Measurements from ENCODE around the gene DTD2.
A peak's percentile ranks its signal among the peaks of the same experiment; 100 is the strongest.
"Not testable (repeated sequence)": the region's sequence is repeated elsewhere in the genome, so short reads cannot be mapped to it uniquely, and the experiment has no call there.

DTD2 gene

DNA sequence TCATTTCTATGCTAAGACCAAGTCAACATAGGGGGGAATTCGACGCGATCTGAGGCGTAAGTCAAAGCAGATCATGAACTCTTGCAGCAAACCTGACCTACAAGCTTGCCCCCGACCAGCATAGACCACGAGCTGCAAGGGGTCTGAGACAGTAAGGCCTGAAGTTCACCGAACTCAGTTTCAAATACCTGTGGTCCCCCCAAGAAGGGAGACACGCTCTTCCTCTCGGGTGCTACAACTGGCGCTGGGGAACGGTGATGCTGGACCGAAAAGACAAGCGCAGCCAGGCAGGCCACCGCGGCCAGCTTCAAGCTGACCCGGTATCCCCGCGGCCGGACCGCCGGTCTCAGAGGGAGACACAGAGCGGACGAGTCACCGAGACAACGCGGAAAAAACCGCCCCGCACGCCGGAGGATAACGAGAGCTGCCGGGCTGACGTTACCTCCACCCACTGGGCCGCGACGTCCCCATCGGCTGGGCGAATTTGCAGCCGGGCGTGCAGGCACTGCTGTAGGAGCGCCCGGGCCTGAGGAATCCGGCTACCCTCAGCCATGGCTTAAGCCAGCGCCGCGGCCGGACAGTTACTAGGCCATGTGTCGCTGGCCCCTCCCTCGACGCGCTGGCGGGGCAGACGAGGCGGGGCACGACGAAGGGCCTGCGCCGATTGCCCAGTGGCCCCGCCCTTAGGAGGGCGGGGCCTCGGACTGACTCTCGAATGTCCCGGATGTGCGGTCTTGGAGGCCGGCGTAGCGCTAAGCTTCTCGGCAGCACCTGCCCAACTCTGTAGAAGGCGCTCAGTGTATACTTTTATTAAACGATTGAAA, at the start of gene DTD2:
Gene DTD2 (minus strand): TSS at position 666 of the 824 bp plus-strand sequence. CDS start 113 bp downstream, at position 553.
- peak; percentile 88 to 90 for DNase-seq

DNA sequence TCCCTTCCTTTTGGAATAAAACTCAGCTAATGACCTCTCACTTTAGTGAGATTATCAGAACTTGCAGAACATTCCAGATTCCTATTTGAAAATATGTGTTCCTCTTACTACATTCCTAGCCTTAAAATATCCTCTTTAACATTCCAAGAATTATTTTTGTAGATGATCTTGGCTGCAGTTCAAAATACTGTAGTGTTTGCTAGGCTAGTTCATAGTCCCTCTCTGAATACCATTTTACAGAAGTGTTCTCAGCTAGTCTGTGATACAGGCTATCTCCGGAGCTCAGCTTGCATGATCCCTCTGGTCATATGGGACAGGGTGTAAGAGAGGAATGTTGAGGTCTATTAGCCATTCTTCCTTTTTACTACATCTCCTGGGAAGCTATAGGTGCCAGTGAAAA, 48.1 kb upstream of the DTD2 start:
- DNase-seq: no peak

DNA sequence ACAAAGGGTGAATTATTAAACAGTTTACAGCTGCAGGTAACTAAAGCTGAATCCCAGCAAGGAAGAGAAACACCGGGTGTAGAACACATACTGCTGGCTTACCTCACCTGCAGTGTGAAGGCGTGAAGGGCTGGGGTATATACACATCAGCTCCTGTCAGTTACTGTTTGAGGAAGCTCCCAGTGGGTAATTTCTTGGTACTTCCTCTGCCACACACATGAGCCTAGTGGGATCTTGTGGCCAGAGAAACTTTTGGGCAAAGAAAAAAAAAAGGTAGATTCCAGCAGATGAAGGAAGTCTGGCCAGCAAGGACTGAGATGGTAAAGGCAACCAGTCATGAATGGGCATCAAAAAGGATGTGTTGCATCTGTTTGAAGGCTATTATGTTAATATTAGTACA, 44.6 kb upstream of the DTD2 start:
- no peak for DNase-seq

DNA sequence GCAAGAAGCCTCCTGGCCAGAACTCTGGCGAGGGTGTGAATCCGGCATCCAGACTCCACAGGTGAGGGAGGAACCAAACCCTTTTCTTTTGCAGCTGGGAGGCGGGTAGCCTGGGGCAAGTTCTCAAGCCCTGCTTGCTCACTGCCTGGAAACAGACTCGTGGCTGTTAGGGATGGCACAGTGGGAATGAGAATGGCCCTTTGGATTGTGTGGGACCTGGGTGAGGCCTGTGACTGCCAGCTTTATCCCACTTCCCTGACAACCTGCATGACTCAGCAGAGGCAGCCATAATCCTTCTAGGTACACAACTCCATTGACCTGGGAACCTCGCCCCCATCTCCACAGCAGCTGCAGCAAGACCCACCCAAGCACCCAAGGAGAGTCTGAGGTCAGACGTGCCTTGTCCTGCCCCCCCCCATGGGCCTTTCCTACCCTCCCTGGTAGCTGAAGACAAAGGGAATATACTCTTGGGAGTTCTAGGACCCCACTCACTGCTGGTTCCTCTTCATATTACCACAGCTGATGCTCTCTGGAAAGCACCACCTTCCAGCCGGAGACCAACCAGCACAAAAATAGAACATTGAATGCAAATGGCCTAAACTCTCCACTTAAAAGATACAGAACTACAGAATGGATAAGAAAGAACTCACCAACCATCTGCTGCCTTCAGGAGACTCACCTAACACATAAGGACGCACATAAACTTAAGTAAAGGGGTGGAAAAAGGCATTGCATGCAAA, 35.6 kb upstream of the DTD2 start:
- DNase-seq: no peak

DNA sequence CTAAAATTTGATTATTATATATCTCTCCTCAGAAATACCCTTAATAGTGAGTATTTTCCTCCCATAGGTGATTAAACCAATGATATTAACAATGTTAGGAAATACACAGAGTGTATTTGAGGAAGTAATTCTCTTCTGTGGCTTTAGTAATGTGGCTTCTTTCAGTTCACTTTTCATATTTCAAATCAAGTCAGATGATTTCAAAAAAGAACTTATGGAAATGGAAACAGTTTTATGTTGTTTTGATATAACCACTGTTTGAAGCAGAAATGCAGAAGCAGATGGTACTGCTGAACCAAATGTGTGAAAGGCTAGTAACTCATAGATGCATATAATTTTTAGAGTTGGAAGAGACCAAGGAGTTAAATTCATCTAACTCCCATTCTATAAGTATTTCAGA, 32.4 kb upstream of the DTD2 start:
- DNase-seq: no peak

DNA sequence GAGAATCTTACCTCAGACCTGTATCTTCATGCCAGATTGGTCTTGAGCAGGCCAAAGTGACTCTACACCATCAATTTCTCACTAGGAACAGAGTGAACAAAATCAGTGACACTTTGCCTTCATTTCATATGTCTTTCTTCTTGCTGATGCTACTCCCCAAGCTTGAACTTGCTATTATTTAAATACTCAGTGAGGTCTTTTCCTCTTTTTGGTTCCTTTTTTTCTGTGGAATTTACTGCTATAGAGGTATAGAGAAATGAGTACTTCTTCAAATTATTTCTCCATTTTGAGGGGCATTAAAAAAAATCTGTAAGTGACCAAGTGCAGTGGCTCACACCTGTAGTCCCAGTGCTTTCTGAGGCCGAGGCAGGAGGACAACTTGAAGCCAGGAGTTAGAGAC, 30.6 kb upstream of the DTD2 start, which contains the start of gene GPR33:
Gene GPR33 (minus strand): TSS at position 154 of the 400 bp plus-strand sequence. CDS start 4,074 bp downstream, outside the sequence.
- no peak for DNase-seq

DNA sequence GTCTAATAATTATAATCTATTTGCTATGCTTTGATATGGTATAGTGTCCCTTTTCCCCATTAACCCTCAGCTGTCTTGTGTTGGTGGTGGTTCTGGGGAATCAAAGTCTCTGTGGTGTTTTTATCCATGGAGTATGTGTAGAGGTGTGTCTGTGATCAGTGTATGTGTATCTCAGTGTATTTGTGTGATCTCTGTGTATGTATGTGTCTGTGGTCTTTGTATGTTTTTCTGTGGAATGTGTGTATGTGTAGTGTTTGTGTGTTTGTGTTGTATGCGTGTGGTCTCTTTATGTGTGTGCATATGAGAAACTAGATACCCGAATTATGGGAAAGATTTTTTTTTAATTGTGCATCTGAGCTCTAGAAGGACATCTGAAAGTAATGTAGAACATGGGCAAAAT, 29.5 kb upstream of the DTD2 start:
- DNase-seq: no peak

DNA sequence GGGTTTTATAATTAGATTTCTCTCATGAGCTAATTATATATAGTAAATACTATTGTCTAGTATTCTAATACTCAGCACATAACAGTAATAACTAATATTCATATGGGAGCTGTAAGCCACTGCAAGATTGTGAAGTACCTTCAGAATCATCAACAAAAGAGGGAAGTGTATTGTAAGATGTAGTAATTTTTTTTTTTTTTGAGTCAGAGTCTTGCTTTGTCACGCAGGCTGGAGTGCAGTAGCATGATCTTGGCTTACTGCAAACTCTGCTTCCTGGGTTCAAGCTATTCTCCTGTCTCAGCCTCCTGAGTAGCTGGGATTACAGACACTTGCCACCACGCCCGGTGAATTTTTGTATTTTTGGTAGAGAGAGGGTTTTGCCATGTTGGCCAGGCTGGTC, 27.4 kb upstream of the DTD2 start:
- no peak for DNase-seq

DNA sequence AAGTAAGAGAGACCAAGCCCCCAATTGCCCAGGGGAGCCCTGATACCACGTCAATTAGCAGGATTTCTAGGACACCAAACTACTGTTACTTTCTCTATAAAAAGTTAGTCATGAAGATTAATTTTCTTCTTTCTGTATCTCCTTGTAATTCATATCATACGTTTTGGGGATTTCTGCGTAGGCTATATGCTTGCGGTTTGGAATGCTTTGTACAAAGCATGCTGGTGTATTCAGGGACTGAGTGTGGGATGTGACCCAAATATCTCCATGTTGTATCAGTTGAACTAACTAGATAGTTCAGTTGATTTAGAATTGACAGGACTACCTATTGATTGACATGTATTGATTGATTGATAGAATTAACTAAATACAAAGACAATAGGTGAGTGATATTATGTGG, 22.9 kb upstream of the DTD2 start:
- no peak for DNase-seq

DNA sequence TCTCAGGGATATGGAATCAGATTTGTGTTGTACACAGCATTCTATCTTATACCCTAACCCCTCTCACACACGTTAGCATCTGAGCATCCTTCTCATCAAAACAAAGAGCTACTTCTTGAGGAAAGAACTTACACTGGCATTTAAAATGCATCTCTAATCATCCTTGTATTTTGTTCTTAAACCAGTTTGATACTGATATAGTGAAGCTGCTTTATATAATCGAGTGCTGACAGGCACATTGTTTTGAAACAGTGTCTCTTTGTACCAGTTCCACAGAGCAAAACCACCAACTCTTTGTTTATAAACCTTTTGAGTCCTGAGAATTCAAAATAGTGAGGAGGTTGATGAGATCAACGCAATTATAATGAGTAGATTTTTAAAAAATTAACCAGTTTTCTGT, 21.7 kb upstream of the DTD2 start:
- DNase-seq: no peak

DNA sequence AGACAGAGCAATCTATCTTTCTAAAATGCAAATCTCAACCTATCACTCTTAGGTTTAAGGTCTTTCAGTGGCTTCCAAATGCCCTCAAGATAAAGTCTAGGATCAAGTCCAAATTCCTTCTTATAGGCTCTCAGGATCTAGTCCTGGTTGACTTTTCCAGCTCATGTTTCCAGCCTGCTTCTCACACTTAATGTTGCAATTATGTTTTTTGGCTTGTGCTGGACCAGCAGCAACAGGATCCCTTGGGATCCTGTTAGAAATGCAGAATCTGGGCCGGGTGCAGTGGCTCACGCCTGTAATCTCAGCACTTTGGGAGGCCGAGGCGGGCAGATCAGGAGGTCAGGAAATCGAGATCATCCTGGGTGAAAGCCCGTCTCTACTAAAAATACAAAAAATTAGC, 19.9 kb upstream of the DTD2 start:
- DNase-seq: no peak

DNA sequence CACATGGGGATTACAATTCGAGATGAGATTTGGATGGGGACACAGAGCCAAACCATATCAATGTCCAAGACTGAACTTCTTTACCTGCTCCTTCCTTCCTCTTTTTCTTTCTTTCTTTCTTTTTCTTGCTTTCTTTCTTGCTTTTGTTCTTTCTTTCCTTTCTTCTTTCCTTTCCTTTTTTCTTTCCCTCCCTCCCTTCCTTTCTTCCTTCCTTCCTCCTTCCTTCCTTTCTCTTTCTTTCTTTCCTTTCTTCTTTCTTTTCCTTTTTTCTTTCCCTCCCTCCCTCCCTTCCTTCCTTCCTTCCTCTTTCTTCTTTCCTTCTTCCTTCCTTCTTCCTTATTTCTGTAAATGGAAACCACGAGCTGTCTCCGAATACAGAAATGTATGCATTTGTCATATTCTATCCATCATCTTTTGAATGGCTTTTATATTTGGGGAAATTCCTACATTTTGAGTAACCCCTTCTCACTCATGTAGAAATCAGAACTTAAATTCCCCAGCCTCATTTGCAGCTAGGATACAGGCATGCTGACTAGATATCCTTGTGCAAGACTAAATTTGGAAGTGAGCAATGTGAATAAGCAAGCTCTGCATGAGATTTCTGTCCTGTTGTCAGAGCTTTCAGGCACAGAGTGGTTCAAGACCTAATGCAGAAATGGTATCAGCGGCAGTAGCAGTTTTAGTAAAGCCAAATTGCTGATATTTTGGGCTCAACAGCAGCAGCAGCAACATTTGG, 19.0 kb upstream of the DTD2 start:
- DNase-seq: no peak

DNA sequence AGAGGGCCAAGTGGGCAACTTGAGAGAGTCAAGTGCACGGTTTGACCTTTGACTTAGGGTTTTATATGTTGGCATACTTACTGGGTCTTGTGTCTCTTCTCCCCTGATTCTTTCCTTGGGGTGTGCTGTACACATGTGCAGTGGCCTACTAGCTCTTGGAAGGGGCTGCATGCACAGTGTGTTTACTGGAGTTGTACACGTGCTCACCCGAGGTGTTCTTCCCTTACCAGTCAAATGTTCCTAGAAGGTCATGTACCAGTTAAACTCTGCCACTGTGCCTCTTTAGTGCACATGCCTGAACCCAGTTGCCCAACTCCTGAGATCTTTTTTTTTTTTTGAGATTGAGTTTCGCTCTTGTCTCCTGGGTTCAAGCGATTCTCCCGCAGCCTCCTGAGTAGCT, 9.2 kb upstream of the DTD2 start:
- no peak for DNase-seq

DNA sequence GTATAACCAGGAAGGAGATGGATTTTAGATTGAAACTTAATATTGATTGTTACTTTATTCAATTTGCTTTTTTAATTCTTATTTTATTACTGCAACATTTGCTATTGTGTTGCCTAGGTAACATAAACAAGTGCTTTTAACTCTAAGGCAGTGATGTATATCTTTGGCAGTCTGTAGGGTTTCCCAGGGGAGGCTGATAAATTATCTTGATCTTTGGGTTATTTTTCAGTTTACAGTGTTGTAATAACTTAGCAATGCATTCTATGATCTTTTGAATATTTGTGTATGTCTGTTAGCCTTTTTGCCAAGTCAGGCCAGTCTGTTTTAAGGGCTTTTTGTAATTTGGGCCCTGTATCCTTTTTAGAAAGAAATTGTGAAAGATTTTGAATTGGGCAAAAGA, 7.8 kb upstream of the DTD2 start:
- no peak for DNase-seq

DNA sequence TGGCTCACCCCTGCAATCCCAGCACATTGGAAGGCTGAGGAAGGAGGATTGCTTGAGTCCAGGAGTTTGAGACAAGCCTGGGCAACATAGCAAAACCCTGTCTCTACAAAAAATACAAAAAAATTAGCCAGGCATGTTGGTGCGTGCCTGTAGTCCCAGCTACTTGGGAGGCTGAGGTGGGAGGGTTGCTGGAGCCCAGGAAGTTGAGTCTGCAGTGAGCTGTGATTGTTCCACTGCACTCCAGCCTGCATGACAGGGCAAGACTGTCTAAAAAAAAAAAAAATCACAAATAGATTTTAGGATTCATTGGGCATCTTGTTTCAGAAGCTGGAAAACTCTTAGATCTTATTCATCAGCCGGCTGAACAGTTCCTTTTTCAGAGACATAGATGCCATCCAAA, 5.1 kb upstream of the DTD2 start:
- not testable (repeated sequence) for DNase-seq

DNA sequence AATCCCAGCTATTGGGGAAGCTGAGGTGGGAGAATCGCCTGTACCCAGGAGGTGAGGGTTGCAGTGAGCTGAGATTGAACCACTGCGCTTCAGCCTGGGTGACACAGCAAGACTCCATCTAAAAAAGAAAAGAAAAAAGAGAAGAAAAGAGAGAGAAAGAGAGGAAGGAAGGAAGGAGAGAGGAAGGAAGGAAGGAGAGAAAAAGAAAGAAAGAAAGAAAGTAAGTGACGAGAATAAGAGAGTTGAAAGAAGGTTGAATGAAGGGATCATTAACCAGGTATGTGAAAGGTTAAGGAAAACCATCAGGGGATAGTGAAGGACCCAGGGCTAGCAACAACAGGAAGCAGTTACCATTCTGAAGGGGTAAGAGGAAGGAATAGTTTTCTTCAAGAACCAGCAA, 4.2 kb upstream of the DTD2 start:
- no peak for DNase-seq

DNA sequence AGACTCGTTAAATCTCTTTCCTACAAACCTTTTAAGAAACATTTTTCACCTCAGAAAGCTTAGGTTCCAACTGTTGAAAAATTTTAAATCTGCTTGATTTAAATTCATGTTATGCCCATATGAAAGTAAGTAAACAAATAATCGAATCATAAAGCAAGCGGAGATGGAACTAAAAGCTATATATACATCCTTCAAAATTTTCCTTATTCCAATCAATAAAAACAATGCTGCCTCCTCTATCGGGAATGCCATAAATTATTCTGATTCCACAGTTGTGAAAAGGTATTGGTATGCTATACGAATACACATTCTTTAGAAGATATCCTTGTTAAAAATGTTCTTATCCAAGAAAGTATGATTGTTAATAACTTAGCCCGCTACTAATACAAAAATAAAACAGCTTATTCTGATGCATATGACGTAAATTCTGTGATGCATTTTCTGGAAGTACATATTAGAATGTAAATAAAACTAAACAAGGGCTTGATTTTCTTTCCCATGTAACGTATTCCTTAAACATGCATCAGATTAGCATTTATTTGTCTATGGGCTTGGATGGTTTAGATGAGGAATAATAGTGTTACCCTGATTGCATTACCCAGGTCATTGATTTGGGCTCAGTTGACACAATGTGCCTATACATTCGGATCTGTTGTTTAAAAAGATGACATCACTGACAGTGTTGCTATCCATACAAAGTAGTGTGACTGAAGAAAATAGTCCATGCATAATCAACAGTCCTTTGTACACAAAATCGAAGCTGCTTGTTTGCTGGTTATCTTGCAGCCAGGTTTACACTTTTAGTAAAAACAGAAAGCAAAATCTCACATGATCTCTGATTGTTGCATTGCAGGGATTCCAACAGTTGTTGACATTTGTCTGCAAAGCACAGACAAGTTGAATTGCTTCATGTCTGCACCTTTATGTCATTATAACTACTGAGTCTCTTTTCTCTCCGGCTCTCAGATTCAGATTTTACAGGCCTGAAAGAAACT, 656 bp upstream of the DTD2 start:
- no peak for DNase-seq

DNA sequence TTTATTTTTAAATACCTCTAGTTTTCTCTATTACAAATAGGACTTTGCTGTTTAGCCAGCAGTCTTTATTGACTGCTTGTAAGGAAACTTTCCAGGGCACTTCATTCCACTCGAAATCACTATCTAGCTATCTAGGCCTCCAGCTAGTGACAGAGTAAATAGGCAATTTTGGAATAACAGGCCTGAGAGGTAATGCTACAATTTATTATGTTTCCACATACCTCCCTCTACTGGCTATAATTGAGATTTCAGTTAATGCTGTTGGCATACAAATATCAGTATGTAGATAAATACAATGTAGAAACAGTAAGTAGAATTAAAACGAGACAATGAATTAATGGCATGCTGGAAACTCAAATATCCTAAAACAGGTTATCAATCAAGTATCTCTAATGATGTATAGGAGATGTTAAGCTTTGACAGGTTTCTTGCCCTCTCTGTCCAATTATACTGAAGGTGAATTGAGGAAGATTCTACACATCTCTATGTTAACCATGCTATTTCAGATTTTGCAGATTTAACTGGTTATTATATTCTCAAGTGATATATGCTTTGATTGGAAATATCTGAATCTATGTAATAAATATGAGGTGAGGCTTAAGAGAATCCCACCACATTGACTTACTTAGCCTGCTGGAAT, 7.2 kb downstream of the DTD2 start:
- DNase-seq: no peak

DNA sequence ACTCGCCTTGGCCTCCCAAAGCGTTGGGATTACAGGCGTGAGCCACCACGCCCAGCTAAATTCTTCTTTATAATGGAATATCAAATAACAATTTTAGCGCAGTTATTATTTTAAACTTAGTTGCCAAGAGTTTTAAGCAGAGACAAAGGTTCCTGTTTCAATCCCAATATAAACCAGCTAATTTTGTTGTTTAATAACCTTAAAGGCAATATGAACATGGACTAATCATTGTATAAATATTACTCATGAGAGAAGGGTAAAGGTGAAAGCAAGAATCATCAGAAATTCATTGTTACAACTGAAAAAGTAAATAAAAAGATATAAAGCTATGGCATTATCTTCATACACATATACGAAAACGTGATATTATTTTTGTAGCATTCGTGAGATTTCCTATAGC, 8.2 kb downstream of the DTD2 start:
- no peak for DNase-seq

DNA sequence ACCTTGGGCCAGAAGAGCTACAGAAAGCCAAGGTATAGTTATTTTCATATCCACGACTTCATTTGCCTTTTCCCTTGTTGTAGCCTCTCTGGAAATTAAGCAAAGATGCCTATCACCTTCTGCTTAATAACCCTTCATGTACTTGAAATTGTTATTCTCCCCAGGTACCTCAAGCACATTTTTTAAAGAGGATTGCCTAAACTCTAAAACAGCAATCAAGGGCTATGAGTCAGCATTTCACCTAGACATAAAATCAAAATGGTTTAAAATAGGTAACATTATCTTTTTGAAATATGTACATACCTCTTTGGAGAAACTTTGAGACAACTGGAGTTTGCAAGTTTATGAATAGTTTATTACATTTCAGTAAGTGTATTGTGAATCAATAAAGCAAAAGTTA, 11.6 kb downstream of the DTD2 start:
- DNase-seq: no peak

DNA sequence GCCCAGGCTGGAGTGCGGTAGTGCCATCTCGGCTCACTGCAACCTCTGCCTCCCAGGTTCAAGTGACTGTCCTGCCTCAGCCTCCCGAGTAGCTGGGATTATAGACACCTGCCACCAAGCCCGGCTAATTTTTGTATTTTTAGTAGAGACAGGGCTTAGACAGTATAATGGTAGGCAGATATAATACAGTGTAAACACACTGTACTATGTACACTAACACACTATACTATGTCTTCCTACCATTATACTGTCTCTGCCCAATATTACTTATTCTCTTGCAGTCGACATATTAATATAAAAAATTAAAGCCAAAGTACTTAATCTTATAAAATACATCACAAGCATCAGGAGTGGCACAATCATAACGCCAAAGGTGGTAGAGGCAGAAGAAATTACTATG, 15.0 kb downstream of the DTD2 start:
- no peak for DNase-seq
